GM21723 (cell line): ENCODE results near the gene ASPG.

Source experiments
- ATAC-seq: cut with Tn5 transposase; IDR thresholded peaks from one replicate; pipeline ENCODE4 v1.9.1; 2021; ENCODE audit warnings: mild to moderate bottlenecking, moderate library complexity; ENCODE audit not compliant: unreplicated experiment

Gene ASPG

GRCh38 chr14:104105071-104105821 lies 19.7 kb downstream of the ASPG start:
- ATAC-seq: no peak

DNA sequence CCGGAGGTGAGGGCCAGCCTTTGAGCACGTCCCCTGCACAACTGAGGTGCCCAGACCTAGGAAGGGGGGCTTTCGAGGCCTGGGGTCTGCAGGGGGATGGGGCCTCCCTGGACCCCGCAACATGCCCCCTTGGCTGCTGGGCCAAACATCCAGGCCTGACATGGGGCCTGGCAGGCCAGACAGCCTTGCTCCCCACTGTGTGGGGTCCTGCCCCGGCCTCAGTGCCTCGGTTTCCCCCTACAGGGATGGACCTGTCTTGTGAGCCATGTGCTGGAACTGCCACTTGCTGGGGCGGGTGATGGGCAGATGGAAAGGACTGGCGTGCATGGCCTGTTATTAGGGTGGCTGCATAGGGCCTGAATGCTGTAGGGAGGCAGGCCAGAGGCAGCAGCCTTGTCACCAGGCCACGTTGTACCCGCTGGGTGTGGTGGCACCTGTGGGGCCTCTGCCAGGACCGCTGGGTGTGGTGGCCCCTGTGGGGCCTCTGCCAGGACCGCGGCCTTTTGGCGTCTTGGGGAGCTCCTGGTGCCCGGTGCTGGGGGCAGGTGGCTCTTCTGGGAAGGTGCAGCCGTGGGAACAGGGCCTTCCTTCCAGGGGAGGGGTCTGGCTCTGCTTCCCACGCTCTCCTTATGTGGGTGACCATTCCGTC lies 20.4 kb downstream of the ASPG start:
- no peak for ATAC-seq

GRCh38 chr14:104106471-104106991 lies 21.0 kb downstream of the ASPG start:
- ATAC-seq: no peak

- ATAC-seq: no peak
Observed at GRCh38 chr14:104107101-104107581, 21.6 kb downstream of the ASPG start.

DNA sequence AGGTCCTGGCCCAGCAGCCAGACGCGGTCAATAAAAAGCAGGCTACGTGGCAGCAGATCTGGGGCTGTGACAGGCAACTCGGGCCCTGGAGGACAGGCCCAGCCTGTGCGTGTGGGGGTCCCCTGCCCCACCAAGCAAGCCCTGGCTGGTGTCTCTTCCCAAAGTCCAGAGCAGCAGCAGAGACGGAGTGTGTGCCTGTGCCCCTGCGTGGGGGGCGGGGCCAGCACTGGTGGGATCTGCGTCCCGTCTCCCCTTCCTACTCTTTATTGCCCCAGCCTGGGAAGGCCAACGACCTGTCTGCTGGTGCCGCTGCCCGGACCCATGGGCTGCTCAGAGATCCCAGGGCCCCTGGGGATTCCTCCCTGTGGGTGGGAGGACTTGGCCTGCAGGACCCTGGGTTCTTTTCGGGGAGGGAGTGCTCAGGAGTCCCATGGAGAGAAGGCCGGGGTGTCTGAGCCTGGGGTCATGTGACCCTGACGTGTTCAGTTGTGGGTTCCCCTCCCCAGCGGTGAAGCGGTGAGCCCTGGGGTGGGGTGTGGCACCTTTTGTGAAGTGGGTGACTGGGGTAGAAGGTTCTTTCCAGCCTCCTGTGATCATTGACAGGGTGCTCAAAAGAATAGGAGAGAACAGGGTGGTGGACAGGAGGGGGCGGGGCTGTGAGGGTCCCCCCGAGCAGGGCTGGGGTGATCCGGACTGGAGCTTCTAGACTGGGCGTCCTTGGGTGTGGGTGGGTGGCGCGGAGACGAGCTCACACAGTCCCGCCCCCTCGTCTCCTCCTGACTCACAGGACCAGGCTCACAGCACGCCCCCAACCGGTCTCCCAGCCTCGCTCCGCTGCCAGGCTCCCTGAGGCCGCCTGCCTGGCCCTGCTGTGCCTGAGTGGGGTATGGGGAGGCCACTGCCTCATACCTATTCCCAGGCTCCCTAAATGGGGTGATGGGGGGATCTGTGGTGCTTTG lies 22.4 kb downstream of the ASPG start:
- ATAC-seq: no peak

- no peak for ATAC-seq
Observed at GRCh38 chr14:104108570-104109541, 23.4 kb downstream of the ASPG start.

GRCh38 chr14:104109731-104110361 lies 24.3 kb downstream of the ASPG start:
- no peak for ATAC-seq

GRCh38 chr14:104110491-104111209 lies 25.1 kb downstream of the ASPG start:
- ATAC-seq: no peak

- no peak for ATAC-seq
Observed at GRCh38 chr14:104111301-104112112, 26.0 kb downstream of the ASPG start.

DNA sequence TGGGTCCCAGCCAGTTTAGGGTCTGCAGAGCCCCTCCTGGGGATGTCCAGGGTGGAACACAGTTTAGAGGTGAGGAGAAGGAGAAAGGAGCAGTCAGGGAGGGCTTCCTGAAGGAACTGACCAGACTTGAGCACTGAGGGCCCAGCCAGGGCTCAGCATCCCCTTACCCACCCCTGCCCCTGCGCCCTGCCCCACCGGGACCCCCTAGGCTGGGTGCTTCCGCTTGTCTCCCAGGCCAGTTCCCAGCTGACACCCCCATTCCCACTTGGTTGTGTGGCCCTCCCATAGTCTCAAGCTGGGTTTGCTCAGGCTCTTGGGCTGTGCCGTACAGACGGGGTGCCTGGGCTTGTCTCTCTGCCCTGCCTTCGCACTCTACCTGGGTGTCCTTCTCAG lies 26.6 kb downstream of the ASPG start:
- no peak for ATAC-seq

DNA sequence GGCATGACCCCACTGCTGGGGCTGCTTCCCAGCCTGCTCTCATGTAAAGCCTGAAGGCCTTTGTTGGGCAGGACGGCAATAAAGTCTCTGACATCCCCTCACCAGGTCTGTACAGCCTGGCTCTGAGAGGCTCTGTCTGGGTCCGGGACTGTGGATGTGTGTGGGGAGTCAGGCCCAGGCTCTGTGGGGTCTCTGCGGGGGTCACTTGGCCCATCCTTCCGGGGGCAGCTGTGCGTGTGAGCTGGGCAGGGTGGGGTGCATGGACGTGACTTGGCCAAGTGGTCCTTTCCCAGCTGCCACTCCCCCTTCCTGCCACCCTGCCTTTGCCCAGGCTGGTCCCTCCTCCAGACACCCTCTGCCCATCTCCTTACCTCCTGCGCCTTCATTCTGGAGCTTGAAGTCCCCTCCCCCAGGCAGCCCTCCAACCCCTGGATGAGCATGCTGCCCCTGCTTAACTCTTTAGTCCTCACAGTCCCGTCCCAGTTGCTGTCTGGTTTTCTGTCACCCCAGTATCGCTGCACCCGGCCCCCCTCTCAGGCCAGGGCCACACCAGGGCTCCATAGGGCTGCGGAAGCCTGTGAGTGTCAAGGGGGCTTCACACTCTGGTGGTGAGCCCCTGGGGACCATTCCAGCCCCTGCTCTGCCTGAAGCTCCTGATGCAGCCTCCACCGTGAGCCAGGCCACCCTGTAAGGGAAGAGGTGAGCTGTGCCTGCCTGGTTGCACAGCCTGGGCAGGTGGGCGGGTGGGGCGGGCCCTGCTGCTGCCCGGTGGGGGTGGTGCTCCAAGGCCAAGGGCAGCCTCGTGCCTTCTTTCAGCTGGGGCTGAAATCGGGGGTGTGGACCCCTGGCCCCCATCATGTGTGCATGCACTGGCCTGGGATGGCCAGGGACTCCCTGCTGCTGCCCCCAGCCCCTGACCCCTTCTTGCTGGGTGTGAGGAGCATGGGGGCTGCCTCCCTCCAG lies 27.4 kb downstream of the ASPG start:
- no peak for ATAC-seq

- ATAC-seq: no peak
Observed at GRCh38 chr14:104113631-104114420, 28.3 kb downstream of the ASPG start.

DNA sequence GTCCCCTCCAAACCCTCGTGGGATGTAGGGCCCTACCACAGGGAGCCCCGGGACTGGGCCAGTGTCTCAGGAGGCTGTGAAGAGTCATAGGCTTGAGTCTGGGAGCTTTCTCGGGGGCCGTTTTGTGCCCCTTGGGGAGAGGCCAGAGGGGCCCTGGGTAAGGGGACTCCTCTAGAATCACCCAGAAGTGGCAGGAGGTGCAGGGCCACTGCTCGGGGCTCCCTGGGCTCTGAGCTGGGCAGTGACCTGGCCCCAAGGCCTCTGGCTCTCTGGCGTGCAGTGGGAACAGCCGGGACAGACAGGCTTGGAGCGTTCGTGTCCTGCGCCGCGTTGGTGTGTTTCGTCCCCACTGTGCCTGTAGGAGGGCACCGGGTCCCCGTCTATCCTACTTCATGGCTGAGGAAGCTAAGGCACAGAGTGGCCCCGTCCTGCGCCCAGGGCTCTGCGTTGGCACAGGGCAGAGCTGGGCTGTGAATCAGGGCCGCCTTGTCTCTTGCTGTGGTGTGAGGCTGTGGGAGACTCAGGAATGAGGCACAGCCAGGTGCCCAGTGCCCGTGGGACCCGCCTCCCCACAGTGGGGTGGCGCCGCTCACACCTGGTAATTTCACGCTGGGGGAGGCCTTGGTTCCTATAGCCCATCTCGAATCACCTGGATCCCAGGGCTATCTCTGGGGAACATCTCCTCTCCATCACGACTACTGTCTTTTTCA lies 29.1 kb downstream of the ASPG start:
- no peak for ATAC-seq

GRCh38 chr14:104115131-104115600 lies 29.7 kb downstream of the ASPG start:
- ATAC-seq: no peak

DNA sequence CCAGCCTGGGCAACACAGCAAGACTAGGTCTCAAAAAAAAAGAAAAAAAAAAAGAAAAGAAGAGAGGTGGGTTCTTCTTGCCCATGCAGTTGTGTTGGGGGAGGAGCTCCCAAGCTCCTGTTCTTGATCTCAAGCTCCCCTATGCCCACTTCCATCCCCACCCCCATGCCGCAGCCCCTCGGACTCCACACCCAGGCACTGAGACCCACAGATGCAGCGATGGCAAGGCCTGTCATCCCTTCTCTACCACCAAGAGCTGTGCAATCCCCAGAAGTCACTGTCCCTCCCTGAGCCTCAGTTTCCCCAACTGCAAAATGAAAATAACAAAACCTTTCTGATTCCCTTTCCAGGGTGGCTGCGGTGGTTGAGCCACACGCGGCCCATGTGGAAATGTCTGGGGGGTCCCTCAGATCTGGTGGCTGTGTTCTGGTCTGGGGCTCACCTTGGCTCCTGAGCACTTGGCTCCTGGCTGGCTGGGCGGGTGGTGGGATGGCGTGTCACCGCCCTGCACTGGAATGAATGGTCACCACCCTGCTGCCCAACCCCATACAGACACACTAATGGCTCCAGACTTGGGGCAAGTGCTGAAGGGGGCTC lies 30.3 kb downstream of the ASPG start:
- no peak for ATAC-seq
